ENCODE measurements around the gene CMSS1.

The CMSS1 gene

GRCh38 chr3:99972380-99973104 lies 154.9 kb downstream of the CMSS1 start:
- Histone ChIP-seq H3K4me1 (ENCODE audit: insufficient read depth, low read length) (0 out of 2 replicates have a peak, but pooled peaks cover 2% of the 10 kb centered on the region), H3K9ac (ENCODE audit: low read depth, low read length) (no peak overlapping the region), H3K4me3 (ENCODE audit: low read length) (no peak overlapping the region), H3K27me3 (ENCODE audit: insufficient read depth, low read length) (no peaks in the 10 kb centered on the region), H3K36me3 (ENCODE audit: insufficient read depth, low read depth, low read length) (no peaks in the 10 kb centered on the region), H3K9me3 (ENCODE audit: insufficient read depth, low read depth, low read length) (no peaks in the 10 kb centered on the region), H3K27ac (ENCODE audit: low read length) (no peak overlapping the region)

- no peaks in the 10 kb centered on the region for H3K9me3 ChIP-seq (ENCODE audit: insufficient read depth, low read depth, low read length)
- H3K4me3 ChIP-seq (ENCODE audit: low read length): no peak overlapping the region
- H3K9ac ChIP-seq (ENCODE audit: low read depth, low read length): no peak overlapping the region
- H3K4me1 ChIP-seq (ENCODE audit: insufficient read depth, low read length): 0 out of 2 replicates have a peak, but pooled peaks cover 2% of the 10 kb centered on the region
- no peaks in the 10 kb centered on the region for H3K27me3 ChIP-seq (ENCODE audit: insufficient read depth, low read length)
- no peak overlapping the region for H3K27ac ChIP-seq (ENCODE audit: low read length)
- H3K36me3 ChIP-seq (ENCODE audit: insufficient read depth, low read depth, low read length): no peaks in the 10 kb centered on the region
These were observed 157.3 kb downstream of the CMSS1 start for GRCh38 chr3:99974989-99975388.

DNA sequence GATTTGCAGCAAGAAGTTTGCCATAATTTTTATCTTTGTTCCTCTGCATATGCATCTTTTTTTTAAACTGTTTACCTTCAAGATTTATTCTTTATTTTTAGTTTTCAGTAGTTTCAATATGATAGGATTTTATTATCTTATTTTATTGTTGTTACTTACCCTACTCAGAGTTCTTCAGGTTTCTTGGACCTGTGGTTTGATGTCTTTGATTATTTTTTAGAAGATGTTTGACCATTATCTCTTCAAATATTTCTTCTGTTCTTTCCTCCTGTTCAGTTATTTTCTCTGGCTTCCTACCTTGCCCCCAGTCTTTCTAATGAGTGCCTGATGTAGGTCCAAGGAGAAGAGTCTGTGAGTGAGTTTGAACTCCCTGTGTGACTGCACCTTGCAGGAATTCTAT lies 158.9 kb downstream of the CMSS1 start:
- H3K36me3 ChIP-seq (ENCODE audit: insufficient read depth, low read depth, low read length): no peaks in the 10 kb centered on the region
- 0 out of 2 replicates have a peak, but pooled peaks cover 2% of the 10 kb centered on the region for H3K4me1 ChIP-seq (ENCODE audit: insufficient read depth, low read length)
- H3K9ac ChIP-seq (ENCODE audit: low read depth, low read length): no peak overlapping the region
- H3K27ac ChIP-seq (ENCODE audit: low read length): no peak overlapping the region
- H3K27me3 ChIP-seq (ENCODE audit: insufficient read depth, low read length): no peaks in the 10 kb centered on the region
- no peaks in the 10 kb centered on the region for H3K9me3 ChIP-seq (ENCODE audit: insufficient read depth, low read depth, low read length)
- no peak overlapping the region for H3K4me3 ChIP-seq (ENCODE audit: low read length)

GRCh38 chr3:99978221-99978620 lies 160.6 kb downstream of the CMSS1 start:
- Histone ChIP-seq H3K9me3 (ENCODE audit: insufficient read depth, low read depth, low read length) (no peaks in the 10 kb centered on the region), H3K9ac (ENCODE audit: low read depth, low read length) (no peak overlapping the region), H3K4me3 (ENCODE audit: low read length) (no peak overlapping the region), H3K27me3 (ENCODE audit: insufficient read depth, low read length) (no peaks in the 10 kb centered on the region), H3K36me3 (ENCODE audit: insufficient read depth, low read depth, low read length) (no peaks in the 10 kb centered on the region), H3K27ac (ENCODE audit: low read length) (no peak overlapping the region), H3K4me1 (ENCODE audit: insufficient read depth, low read length) (no peaks in the 10 kb centered on the region)

GRCh38 chr3:99980606-99981005 lies 162.9 kb downstream of the CMSS1 start:
- Histone ChIP-seq H3K9ac (ENCODE audit: low read depth, low read length) (no peak overlapping the region), H3K9me3 (ENCODE audit: insufficient read depth, low read depth, low read length) (no peaks in the 10 kb centered on the region), H3K4me1 (ENCODE audit: insufficient read depth, low read length) (no peaks in the 10 kb centered on the region), H3K36me3 (ENCODE audit: insufficient read depth, low read depth, low read length) (no peaks in the 10 kb centered on the region), H3K27ac (ENCODE audit: low read length) (no peak overlapping the region), H3K27me3 (ENCODE audit: insufficient read depth, low read length) (no peaks in the 10 kb centered on the region), H3K4me3 (ENCODE audit: low read length) (no peak overlapping the region)

GRCh38 chr3:99981138-99981537 lies 163.5 kb downstream of the CMSS1 start:
- Histone ChIP-seq H3K4me3 (ENCODE audit: low read length) (no peak overlapping the region), H3K36me3 (ENCODE audit: insufficient read depth, low read depth, low read length) (no peaks in the 10 kb centered on the region), H3K27ac (ENCODE audit: low read length) (no peak overlapping the region), H3K27me3 (ENCODE audit: insufficient read depth, low read length) (no peaks in the 10 kb centered on the region), H3K9ac (ENCODE audit: low read depth, low read length) (no peak overlapping the region), H3K4me1 (ENCODE audit: insufficient read depth, low read length) (no peaks in the 10 kb centered on the region), H3K9me3 (ENCODE audit: insufficient read depth, low read depth, low read length) (no peaks in the 10 kb centered on the region)

DNA sequence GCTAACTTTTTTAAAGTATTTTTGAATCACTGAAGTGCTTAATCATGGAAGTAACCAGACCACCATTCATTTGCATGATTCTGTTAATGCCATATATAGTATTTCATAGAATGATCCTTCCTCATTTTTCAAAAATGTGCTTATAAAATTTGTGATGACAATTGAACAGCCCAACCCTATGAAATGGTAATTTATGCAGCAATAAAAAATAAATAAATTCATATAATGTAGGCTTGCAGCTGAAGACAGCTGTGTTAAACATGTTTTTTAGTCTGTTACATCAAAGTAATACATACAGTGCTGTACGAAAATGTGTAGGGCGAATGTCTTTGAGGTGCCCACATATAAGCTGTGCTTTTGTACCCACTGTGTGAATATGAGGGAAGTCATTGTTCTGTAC lies 165.0 kb downstream of the CMSS1 start:
- H3K27ac ChIP-seq (ENCODE audit: low read length): no peak overlapping the region
- H3K36me3 ChIP-seq (ENCODE audit: insufficient read depth, low read depth, low read length): no peaks in the 10 kb centered on the region
- no peak overlapping the region for H3K9ac ChIP-seq (ENCODE audit: low read depth, low read length)
- no peaks in the 10 kb centered on the region for H3K27me3 ChIP-seq (ENCODE audit: insufficient read depth, low read length)
- no peak overlapping the region for H3K4me3 ChIP-seq (ENCODE audit: low read length)
- H3K4me1 ChIP-seq (ENCODE audit: insufficient read depth, low read length): peaks cover under 1% of the 10 kb centered on the region; the same call in 1 of the 2 replicates
- H3K9me3 ChIP-seq (ENCODE audit: insufficient read depth, low read depth, low read length): no peaks in the 10 kb centered on the region

GRCh38 chr3:99984139-99984538 lies 166.5 kb downstream of the CMSS1 start:
- Histone ChIP-seq H3K36me3 (ENCODE audit: insufficient read depth, low read depth, low read length) (no peaks in the 10 kb centered on the region), H3K27me3 (ENCODE audit: insufficient read depth, low read length) (no peaks in the 10 kb centered on the region), H3K9me3 (ENCODE audit: insufficient read depth, low read depth, low read length) (no peaks in the 10 kb centered on the region), H3K4me3 (ENCODE audit: low read length) (no peak overlapping the region), H3K27ac (ENCODE audit: low read length) (no peak overlapping the region), H3K4me1 (ENCODE audit: insufficient read depth, low read length) (peaks cover 4% of the 10 kb centered on the region; the same call in 1 of the 2 replicates), H3K9ac (ENCODE audit: low read depth, low read length) (no peak overlapping the region)

- Histone ChIP-seq H3K36me3 (ENCODE audit: insufficient read depth, low read depth, low read length) (no peaks in the 10 kb centered on the region), H3K27ac (ENCODE audit: low read length) (no peak overlapping the region), H3K27me3 (ENCODE audit: insufficient read depth, low read length) (no peaks in the 10 kb centered on the region), H3K9ac (ENCODE audit: low read depth, low read length) (no peak overlapping the region), H3K9me3 (ENCODE audit: insufficient read depth, low read depth, low read length) (no peaks in the 10 kb centered on the region), H3K4me1 (ENCODE audit: insufficient read depth, low read length) (peaks cover 6% of the 10 kb centered on the region; the same call in 1 of the 2 replicates), H3K4me3 (ENCODE audit: low read length) (no peak overlapping the region)
These were observed 167.0 kb downstream of the CMSS1 start for GRCh38 chr3:99984668-99985067.

- Histone ChIP-seq H3K9me3 (ENCODE audit: insufficient read depth, low read depth, low read length) (peaks cover 12% of the 10 kb centered on the region; the same call in 1 of the 2 replicates), H3K27me3 (ENCODE audit: insufficient read depth, low read length) (no peaks in the 10 kb centered on the region), H3K9ac (ENCODE audit: low read depth, low read length) (no peak overlapping the region), H3K4me3 (ENCODE audit: low read length) (no peak overlapping the region), H3K27ac (ENCODE audit: low read length) (no peak overlapping the region), H3K36me3 (ENCODE audit: insufficient read depth, low read depth, low read length) (no peaks in the 10 kb centered on the region), H3K4me1 (ENCODE audit: insufficient read depth, low read length) (peaks cover 6% of the 10 kb centered on the region; the same call in 1 of the 2 replicates)
These were observed 172.5 kb downstream of the CMSS1 start for GRCh38 chr3:99990179-99990578.

- Histone ChIP-seq H3K4me3 (ENCODE audit: low read length) (no peak overlapping the region), H3K9me3 (ENCODE audit: insufficient read depth, low read depth, low read length) (peaks cover 21% of the 10 kb centered on the region; the same call in 1 of the 2 replicates), H3K9ac (ENCODE audit: low read depth, low read length) (no peak overlapping the region), H3K4me1 (ENCODE audit: insufficient read depth, low read length) (peaks cover 4% of the 10 kb centered on the region; the same call in 1 of the 2 replicates), H3K27me3 (ENCODE audit: insufficient read depth, low read length) (no peaks in the 10 kb centered on the region), H3K36me3 (ENCODE audit: insufficient read depth, low read depth, low read length) (no peaks in the 10 kb centered on the region), H3K27ac (ENCODE audit: low read length) (no peak overlapping the region)
These were observed 179.6 kb downstream of the CMSS1 start for GRCh38 chr3:99997293-99997692.

DNA sequence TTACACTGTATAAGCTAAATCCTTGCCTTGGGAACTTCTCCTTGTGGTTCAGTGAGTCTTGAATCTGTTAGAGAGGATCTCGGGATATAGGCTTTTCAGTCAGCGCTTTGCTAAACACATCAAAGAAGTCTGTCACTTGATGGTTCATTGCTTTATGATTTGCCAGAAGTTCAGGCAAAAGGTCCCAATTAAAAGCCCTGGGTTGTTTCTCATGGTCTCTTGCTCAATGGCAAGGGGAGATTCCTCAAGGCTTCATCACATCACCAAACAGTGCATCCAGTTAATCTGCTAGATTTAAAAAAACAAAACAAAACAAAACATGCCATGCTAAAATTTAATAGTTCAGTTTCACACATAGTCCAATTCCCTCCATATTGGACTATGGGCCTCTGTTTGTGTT lies 181.9 kb downstream of the CMSS1 start:
- Histone ChIP-seq H3K27me3 (ENCODE audit: insufficient read depth, low read length) (no peaks in the 10 kb centered on the region), H3K4me1 (ENCODE audit: insufficient read depth, low read length) (peaks cover 4% of the 10 kb centered on the region), H3K9me3 (ENCODE audit: insufficient read depth, low read depth, low read length) (peaks cover 11% of the 10 kb centered on the region; the same call in 1 of the 2 replicates), H3K4me3 (ENCODE audit: low read length) (no peak overlapping the region), H3K9ac (ENCODE audit: low read depth, low read length) (no peak overlapping the region), H3K27ac (ENCODE audit: low read length) (no peak overlapping the region), H3K36me3 (ENCODE audit: insufficient read depth, low read depth, low read length) (no peaks in the 10 kb centered on the region)

Measured in iPS-20b (cell line).